Measurements from ENCODE around the gene FILIP1L. TPM values are rescaled to one million over a fixed set of nuclear protein-coding genes. Genes with fewer than 3 reads are reported as not detected.

Gene FILIP1L
- total RNA-seq, 1 donor from 2014 or later, result 33.4 TPM

DNA sequence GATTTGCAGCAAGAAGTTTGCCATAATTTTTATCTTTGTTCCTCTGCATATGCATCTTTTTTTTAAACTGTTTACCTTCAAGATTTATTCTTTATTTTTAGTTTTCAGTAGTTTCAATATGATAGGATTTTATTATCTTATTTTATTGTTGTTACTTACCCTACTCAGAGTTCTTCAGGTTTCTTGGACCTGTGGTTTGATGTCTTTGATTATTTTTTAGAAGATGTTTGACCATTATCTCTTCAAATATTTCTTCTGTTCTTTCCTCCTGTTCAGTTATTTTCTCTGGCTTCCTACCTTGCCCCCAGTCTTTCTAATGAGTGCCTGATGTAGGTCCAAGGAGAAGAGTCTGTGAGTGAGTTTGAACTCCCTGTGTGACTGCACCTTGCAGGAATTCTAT, 137.7 kb downstream of the FILIP1L start:
- TF ChIP-seq, protein P1, sequence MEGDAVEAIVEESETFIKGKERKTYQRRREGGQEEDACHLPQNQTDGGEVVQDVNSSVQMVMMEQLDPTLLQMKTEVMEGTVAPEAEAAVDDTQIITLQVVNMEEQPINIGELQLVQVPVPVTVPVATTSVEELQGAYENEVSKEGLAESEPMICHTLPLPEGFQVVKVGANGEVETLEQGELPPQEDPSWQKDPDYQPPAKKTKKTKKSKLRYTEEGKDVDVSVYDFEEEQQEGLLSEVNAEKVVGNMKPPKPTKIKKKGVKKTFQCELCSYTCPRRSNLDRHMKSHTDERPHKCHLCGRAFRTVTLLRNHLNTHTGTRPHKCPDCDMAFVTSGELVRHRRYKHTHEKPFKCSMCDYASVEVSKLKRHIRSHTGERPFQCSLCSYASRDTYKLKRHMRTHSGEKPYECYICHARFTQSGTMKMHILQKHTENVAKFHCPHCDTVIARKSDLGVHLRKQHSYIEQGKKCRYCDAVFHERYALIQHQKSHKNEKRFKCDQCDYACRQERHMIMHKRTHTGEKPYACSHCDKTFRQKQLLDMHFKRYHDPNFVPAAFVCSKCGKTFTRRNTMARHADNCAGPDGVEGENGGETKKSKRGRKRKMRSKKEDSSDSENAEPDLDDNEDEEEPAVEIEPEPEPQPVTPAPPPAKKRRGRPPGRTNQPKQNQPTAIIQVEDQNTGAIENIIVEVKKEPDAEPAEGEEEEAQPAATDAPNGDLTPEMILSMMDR (conservative IDR thresholded peaks at IDR 0.05; ENCODE audit: low read depth, low read length), result no peak
- DNase-seq (ENCODE audit: low read depth), result no peak
- H3K4me3 ChIP-seq (ENCODE audit: low read depth, low read length), result no peak overlapping the region

DNA sequence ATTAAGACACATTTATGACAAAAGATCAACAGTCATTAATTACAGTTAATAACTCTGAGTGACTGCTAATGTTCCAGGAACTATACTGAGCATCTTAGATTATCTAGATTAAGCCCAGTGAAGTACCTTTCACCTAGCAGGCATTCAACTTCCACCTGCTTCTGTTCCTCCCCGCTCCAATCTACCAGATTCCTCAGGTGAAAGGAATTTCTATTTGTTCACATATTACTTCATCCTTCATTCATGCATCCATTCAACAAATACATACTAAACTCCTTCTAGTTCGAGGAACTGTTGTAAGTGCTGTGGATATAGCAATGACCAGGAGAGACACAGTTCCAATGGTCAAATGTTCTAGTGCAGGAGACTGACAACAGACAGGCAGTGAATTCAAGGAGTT, 139.3 kb downstream of the FILIP1L start:
- DNase-seq (ENCODE audit: low read depth), result no peak
- TF ChIP-seq, protein P1 (conservative IDR thresholded peaks at IDR 0.05; ENCODE audit: low read depth, low read length), result no peak
- no peak overlapping the region for H3K4me3 ChIP-seq (ENCODE audit: low read depth, low read length)

DNA sequence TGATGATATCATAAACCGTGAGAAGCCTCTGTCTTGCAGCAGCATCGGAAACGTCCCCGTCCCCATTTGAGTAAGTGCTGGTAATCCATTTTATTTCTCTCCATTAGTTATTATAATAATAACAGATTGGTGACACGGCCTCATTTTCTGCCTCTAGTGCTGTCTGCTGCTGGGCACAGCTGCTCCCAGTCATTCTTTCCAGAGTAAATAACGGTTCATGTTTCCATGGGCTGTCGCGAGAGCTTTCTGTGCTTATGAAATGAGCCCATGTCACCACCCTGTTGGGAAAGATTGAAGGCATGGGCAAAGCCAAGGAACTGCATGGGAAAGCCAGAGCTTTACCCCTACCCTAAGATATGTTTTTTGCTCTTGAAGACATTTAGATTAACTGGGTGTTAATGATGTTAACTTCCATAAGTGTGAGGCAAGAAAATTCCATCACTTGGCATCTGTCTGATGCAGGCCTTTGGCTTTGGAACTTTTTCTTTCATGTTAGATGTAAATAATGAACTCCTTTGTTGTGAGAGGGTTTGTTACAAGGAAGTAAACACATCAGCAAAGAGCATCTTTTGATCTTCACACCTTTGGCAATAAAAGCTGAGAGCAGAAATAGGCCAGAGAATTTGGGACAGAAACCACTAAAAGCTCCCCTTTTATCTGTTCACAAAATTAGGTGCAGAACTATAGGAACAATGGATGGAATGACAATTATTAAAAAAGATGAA, 141.8 kb downstream of the FILIP1L start:
- TF ChIP-seq, protein P1 (conservative IDR thresholded peaks at IDR 0.05; ENCODE audit: low read depth, low read length), result no peak

DNA sequence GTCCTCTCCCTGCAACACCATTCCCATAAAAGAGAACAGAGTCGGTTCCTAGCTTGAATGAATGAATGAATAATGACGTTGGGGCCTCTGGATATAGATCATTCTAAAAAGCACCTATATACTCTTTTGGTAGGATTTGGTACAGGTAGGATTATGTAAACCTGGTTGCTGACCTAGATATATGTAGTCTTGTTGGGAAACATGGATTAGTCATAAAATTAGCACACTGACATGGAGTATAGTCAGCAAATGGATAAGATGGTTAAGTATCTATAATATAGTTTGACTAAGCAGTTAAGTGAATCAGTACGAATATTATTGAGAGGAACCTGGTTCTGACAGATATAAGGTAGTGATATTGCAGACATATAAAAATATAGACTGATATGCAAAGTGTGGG, 142.5 kb downstream of the FILIP1L start:
- TF ChIP-seq, protein P1 (conservative IDR thresholded peaks at IDR 0.05; ENCODE audit: low read depth, low read length), result no peak
- H3K4me3 ChIP-seq (ENCODE audit: low read depth, low read length), result no peak overlapping the region

More for the DNA sequence above, 141.8 kb downstream of the FILIP1L start:
- H3K4me3 ChIP-seq (ENCODE audit: low read depth, low read length), result no peak overlapping the region
- DNase-seq (ENCODE audit: low read depth), result no peak

DNA sequence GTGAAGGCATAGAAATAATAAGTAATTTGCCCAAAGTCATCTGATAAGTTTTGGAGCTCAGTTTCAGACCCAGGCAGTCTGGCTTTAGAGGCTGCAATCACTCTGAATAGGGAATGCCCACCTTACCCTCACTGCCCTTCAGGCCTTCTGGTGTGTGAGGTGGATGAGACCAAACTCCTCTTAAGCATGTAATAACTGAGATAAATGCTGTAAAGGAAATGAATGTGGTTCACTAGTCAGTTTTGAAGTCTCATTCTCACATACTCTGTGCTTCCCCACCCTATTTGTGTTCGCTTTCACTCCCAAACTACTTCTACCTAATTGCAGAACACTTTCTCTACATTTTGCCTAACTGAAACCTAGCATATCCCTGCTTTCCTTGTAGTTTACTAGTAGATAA, 144.1 kb downstream of the FILIP1L start:
- no peak overlapping the region for H3K4me3 ChIP-seq (ENCODE audit: low read depth, low read length)
- TF ChIP-seq, protein P1 (conservative IDR thresholded peaks at IDR 0.05; ENCODE audit: low read depth, low read length), result no peak
- no peak for DNase-seq (ENCODE audit: low read depth)

More for the DNA sequence above, 142.5 kb downstream of the FILIP1L start:
- DNase-seq (ENCODE audit: low read depth), result no peak

DNA sequence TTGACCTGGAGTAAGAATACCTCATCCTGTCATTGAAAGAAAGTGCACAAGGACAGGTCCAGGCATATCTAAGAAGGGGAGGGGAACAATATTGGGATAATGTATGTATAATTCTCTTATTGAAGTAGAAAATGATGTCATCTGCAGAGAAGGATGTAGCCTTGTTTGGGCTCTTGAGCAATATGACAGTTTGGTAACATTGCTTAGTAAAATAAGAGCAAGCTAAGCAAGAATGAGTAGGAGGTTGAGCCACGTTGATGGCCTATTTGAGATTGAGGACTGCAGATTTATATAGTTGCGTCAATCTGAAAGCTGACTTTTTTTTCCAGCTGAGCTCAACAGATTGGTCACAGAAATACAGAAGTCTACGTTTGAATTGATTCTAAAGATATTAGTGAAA, 145.2 kb downstream of the FILIP1L start:
- DNase-seq (ENCODE audit: low read depth), result no peak
- no peak overlapping the region for H3K4me3 ChIP-seq (ENCODE audit: low read depth, low read length)
- TF ChIP-seq, protein P1 (conservative IDR thresholded peaks at IDR 0.05; ENCODE audit: low read depth, low read length), result no peak

DNA sequence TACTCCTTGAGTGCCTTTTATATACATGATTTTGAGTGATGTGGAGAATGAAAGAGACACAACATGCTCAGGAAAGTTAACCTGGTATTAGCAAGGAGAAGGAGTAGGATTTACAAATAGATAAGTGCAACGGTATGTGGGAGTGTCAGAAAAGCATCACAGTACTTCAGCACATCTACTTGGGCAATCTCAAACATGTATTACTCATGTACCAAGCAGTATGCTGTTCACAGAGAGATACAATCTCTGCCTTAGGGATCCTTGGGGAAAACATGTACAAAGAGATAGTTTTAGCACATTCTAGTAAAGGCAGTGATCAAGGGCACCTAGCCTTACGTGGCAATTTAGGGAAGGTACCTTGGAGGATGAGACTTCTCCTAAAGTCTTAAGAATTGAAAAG, 146.5 kb downstream of the FILIP1L start:
- TF ChIP-seq, protein P1 (conservative IDR thresholded peaks at IDR 0.05; ENCODE audit: low read depth, low read length), result no peak
- DNase-seq (ENCODE audit: low read depth), result no peak
- H3K4me3 ChIP-seq (ENCODE audit: low read depth, low read length), result no peak overlapping the region
